HG03025 (cell line): ENCODE measurements around the gene CBX7.

Experiments used
- ATAC-seq: cut with Tn5 transposase; IDR thresholded peaks from one replicate; pipeline ENCODE4 v1.9.1; 2021; ENCODE audit warnings: mild to moderate bottlenecking, moderate library complexity; ENCODE audit not compliant: unreplicated experiment, low FRiP score

The CBX7 gene

DNA sequence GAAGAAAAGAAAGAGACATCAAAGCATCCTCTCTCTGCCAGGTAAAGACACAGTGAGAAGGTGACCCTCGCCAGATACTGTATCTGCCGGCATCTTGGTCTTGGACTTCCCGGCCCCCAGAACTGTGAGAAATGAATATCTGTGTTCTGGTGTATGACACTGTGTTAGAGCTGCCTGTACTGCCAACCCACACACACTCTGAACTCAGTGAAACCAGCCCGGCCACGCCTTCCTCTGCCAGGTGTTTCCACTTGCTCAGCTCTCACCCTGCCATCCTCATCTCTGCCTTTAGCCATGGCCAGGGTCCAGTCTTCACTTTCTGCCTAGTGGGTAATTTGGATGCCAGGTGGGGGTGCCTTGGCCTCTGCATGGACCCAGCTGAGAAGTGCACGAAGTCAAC lies 24.0 kb downstream of the CBX7 start:
- ATAC-seq: no peak

DNA sequence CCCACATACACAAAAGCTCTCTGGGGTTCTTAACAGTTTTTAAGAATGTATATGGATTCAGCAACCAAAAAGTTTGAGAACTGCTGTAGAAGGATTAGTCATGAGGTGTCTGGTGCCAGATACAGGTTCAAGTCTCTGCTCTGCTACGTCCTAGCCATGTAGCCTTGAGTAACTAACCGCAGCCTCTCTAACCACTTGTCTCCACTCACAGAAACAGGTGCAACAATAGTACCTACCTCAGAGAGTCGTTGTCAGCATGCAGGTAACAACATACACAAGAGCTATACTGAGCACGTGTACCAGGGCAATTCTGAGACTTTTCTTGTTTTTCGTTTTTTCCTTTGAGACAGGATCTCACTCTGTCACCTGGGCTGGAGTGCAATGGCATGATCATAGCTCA lies 26.9 kb downstream of the CBX7 start:
- no peak for ATAC-seq

DNA sequence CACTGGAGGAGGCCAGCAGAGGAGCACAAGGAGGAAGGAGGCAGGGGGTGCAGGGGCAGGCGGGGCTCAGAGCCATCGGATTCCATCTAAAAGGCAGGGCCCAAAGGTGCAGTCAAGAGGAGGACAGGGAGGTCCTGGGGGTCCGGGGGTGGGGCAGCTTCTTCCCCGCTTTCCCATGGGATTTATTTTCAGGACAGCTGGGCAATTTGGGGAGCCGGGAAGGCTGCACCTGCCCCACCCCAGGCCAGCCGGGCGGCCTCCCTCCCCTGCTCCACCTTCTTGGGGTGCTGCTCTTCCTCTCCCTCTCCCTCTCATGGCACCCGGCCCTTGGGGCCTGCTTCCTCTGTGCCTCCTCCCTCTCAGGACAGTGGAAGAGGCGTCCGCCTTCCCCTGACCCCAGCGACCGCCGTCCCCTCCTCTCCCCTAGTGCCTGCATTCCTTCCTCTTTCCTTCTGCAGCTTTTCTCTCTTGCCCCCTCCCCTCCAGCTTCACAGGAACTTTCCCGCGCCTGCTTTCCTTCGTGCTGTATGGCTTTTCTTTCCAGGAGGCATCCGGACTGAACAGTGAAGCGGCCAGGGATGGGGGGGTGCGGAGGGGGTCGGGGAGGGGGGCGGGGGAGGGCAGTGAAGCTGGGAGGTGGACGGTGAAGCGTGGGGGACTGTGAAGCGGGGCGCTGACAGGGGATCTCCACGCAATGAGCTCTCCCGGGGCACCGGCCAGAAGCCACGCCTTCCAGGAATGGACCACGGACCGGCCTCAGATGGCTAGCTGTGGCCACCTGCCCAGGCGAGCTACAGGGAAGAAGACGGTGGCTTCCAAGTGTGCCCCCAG lies 28.5 kb downstream of the CBX7 start:
- no peak for ATAC-seq

DNA sequence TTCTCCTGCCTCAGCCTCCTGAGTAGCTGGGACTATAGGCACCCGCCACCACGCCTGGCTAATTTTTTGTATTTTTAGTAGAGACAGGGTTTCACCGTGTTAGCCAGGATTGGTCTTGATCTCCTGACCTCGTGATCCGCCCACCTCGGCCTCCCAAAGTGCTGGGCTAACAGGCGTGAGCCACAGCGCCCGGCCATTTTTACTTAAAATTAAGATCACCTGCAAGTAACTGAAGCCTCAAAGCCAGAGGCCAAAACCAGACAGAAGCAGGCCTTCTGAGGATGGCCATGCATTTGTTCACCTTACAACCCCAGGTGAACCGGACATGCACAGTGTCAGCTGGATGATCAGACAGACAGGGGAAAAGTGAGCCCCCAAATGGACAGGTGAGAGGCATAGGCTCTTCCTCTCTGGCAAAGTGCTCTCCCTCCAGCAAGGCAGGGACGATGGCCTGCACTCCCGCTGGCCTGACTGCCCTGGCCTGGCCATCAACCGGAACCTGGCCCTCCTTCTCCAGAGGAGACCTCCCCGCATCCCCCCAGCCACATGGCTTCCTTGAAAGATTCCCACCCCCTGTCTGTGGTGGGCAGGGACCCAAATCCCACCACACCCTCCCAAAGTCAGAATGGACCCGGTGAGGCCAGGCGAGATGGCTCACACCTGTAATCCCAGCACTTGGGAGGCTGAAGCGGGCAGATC lies 29.6 kb downstream of the CBX7 start:
- no peak for ATAC-seq

DNA sequence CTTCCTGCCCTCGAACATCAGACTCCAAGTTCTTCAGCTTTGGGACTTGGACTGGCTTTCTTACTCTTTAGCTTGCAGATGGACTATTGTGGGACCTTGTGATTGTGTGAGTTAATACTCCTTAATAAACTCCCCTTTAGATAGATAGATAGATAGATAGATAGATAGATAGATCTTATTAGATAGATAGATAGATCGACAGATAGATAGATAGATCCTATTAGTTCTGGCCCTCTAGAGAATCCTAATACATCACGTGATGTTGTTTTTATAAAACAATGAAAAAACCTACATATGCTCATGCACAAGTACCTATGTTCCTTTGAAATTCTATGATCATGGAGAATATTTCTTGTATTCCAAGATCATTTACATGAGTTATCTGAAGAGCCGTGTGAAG lies 31.5 kb downstream of the CBX7 start:
- no peak for ATAC-seq

DNA sequence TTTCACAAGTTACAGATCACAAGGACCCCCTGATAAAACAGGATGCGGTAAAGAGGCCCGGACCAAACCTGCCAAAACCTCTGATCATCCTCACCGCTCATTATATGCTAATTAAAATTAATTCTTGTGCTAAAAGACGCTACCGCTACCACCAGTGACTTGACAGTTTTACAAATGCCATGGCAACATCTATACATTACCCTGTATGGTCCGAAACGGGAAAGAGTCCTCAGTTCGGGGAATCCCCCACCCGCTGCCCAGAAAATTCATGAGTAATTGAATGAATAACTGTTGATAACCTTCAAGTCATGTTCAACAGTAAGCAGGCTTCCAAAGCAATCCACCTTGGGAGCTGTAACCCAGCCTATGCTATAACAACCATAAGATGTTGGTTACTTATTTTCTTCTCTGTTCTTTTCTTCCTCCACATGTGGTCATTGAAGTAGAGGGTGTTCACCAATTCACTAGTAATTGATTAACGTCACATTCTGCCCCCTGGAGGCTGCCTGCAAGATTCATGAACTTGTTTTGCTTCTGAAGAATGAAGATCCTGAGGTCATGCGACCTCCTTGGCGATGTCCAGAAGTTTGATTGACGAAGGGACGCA lies 34.8 kb downstream of the CBX7 start:
- ATAC-seq: no peak

DNA sequence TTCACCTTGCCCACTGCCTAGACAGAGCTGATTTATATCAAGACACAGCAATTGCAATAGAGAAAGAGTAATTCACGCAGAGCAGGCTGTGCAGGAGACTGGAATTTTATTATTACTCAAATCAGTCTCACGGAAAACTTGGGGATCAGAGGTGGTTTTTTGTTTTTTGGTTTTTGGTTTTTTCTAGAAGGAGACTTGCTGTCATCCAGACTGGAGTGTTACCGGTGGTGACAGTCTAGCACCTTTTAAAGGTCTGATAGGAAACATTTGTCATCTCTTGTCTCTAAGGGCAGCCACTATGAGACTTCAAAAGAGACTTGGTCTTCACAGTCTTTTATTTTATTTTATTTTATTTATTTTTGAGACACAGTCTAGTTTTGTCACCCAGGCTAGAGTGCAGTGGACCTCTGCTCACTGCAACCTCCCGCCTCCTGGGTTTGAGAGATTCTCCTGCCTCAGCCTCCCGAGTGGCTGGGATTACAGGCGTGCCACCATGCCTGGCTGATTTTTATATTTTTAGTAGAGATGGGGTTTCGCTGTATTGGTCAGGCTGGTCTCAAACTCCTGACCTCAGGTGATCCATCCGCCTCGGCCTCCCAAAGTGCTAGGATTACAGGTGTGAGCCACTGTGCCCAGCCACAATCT lies 36.4 kb downstream of the CBX7 start:
- no peak for ATAC-seq

DNA sequence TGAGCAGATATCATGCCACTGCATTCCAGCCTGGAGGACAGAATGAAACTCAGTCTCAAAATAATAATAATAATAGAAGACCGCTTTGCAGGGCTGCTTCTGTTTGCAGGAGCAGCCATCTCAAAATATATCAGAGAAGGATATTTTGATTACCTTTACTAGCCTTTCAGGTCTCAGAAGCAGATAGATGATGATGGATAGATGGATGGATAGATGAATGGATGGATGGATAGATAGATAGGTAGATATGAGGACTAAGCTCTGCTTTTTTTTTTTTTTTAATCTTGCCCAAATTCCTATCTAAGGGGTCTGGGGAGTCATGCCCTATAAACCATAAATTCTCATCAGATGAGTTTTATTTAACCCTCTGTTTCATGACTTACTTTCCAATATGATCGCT lies 36.9 kb downstream of the CBX7 start:
- ATAC-seq: no peak

DNA sequence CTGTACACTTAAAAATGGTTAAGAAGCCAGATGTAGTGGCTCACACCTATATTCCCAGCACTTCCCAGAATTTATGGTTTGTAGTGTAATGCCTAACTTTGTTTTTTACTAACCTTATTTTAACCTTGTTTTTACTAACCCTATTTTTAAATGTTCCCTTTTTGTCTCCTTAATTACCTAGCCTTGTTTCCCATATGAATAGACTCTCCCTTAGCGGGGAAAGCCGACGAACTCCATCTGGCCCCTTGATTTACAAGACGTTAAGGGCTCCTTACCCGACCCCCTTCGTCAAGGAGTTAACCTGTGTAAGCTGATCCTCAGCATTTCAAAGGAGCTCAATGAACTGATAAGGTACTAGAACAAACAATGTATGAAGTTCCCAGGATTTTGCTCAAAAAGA lies 38.4 kb downstream of the CBX7 start:
- no peak for ATAC-seq

DNA sequence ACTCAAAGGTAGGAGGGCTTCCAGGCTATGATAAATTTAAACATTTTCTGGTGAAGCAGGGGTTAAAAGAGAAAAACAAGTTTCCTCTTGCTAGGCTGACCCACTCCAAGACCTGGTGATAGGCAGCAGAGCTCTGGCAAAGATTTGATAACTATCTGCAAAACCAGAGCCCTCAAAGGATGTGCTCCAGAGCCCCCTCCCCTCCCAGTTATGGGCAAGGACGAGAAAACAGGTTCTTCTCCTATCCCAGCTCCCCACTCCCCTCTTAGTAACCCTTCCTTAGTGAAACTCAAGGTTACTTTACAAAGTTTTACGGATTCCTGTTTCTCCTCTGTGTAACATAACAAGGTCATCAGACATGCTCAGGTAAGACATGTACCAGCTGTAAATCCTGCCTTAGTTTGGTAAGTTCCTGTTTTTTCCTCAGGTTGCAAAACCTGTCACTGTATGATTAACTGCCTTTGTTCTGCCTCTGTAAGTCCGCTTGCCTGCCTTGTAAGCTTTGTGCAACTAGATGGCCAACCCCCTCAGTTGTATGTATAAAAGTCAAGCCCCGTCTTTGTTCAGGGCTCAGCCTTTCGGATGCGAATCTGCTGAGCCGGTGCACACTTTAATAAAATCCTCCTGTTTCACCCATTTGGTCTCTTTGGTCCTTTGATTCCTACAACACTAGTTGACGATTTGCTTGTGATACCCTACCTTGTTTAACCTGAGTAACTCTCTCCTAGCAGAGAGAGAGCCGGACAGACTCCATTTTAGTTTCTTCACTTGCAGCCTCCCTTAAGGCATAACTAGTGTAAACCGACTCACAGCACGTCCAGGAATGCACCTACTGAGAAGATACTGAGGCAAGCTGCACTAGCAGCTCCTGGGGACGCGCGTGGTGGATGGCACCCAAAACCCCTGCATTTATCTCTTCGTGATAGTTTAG lies 41.6 kb downstream of the CBX7 start:
- no peak for ATAC-seq

DNA sequence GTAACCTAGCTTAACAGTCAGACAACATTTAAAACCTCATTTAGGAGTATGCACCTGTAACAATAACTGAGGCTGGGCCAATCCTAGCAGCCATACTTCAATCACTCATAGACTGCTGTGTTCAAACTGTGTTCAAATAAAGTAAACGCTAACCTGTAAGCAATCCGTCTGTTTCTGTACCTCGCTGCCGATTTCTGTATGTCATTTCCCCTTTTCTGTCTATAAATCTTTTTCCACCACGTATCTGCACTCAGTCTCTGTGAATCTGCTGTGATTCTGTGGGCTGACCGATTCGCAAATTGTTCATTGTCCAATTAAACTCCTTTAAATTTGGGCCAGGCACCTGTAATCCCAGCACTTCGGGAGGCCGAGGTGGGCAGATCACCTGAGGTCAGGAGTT lies 43.1 kb downstream of the CBX7 start:
- ATAC-seq: no peak

DNA sequence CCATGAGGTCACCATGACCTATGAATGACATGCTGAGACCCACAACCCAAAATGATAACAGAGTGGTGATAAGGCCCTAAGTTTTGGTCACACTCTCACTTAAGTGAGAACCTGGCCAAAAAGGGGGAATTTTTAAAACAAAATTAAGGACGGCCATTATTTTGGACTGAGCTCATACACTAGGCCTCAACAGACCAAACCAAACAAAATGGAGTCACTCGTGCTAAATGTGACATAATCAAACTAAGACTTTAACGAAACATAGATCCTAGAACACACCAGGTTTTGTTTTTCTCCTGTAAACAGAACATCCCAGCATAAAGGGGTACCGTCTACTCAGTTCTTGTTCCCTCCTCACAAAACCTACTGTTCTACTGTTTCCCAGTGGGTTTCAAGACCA lies 44.0 kb downstream of the CBX7 start:
- no peak for ATAC-seq

DNA sequence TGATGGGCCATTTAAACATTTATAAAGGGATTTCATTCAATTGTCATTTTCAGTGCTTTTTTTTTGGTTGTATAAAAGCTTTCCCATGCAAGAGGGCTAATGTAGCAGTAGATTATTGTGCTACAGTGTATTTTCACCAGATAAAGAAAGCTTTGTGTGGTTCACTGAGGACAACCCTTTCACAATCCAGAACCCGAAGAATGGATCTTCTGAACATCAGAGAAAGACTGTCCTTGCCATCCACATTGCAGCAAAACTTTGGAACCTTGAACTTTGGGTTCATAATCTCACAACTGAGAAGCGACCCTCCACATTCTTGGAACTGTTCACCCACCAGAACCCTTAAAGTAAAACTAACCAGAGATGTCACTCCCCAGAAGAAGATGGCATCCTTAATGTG lies 46.2 kb downstream of the CBX7 start:
- ATAC-seq: no peak

DNA sequence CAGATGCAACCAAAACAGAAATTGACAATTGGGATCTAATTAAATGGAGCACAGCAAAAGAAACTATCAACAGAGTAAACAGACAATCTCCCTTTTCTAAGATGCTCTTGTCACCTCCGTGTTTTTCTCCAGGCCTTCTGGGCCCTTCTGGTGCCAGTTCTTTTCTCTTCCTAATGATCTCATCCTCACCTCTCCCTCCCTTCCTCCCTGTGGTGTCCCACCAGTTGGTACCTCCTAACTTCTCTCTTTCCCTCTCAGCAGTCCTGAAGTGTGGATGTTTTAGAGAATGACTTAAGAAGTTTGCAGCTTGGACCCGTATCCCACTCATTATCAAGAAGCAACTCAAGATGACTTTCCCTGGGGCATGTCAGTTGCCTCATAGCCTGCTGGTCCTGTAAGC lies 49.0 kb downstream of the CBX7 start:
- ATAC-seq: no peak

DNA sequence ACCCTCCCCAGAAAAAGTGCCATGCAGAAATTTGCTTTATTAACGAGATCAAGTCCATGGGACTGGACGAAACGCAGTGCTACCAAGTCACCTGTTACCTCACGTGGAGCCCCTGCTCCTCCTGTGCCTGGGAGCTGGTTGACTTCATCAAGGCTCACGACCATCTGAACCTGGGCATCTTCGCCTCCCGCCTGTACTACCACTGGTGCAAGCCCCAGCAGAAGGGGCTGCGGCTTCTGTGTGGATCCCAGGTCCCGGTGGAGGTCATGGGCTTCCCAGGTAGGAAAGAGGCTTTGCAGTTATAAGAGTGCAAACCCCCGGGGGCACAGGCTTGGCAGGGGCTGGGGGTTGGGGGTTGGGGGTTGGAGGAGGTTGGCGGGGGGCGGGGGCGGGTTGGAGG lies 51.3 kb downstream of the CBX7 start:
- no peak for ATAC-seq

DNA sequence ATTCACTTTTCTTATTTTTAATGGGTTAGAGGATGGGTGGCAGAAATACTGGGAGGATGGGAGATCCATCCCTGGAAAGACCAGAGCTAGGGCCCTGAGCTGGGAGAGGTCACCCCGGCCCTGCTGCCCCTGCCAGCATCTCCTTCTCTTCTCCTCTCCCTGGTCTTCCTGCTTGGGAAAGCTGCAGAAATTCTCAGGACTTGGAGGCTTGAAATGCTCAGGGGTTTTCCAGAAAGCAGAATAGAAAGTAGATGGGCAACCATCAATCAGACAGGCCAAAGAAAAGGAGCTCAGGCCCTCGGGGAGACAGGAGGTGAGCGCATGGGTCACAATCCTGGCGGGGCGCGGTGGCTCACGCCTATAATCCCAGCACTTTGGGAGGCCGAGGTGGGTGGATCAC lies 53.9 kb downstream of the CBX7 start:
- no peak for ATAC-seq

DNA sequence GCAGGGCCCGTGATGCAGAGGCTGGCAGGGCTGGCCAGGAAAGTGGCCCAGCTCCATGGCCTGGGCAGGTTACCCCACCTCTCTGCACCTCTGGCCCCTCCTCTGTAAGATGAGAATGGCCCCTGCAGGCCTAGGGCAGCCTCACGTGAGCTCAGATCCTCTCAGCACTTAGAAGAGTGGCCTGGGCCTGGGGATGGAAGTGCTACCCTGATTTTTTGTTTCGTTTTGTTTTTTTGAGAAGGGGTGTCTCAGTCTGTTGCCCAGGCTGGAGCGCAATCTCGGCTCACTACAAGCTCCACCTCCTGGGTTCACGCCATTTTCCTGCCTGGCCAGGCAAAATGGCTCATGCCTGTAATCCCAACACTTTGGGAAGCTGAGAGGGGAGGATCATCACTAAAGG lies 54.5 kb downstream of the CBX7 start:
- no peak for ATAC-seq

DNA sequence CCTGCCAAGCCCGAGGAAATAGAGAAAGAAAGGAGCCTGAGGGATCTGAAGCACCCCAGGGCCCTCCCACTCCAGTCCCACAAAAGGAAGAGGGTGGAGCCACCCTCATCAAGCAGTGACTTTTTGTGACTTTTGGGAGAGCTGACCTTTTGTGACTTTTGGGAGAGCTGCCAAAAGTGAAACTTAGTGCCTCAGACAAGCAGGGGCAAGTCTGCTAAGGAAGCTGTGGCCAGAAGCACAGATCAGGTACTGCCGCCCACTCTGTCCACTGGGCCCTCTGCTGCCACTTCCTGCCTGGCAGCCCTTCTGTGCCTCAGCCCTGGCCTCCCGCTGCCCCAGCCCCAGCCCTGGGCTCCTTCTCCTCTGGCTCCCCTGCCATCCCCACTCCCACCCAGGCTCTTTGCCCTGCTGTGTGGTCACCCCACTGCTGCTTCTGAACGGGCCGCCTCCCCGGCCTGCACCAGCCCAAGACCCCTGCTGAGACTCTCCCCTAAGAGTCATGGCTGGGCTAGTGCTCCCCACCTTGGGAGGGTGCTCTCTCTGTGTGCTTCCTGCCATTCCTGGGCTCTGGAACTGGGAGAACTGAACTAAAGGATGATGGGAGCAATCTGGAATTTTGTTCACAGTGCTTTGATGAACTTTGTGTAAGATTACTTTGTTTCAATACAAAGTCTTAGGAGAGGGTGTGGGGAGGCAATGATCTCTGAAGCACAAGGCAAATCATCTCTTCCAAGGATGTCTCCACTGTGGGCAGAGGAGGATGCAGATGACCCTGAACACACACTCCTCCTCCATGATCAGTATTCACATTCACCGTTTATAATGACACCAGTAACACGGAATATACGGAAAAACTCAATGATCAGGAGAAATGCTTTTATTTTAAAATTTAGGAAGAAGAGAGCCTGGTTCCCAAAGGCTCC lies 55.1 kb downstream of the CBX7 start, which contains the start of gene APOBEC3H:
Gene APOBEC3H, plus strand, starts transcription at position 147 of the 923 bp plus-strand sequence. CDS start 3,035 bp downstream, outside the sequence.
- no peak for ATAC-seq

DNA sequence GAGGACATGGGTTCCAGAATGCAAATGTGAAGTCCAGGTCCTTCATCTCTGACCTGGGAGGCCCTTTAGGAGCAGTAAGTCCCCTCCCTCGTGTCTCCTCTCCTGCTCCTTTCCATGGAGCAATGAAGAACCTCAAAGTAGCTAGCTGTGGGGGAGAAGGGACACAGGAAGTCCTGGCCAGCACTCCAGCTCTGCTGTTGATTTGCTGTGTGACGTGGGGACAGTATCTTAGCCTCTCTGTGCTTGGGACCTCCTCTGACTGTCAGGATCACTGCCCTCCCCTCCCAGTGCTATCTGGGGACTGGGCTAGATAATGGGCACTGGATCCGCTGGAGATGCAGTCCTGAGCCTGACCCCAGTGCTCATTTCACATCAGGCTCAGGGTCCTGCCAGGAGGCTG lies 56.5 kb downstream of the CBX7 start:
- ATAC-seq: no peak
